ENCODE measurements around the gene EML6.
"Not testable (repeated sequence)": the region's sequence is repeated elsewhere in the genome, so short reads cannot be mapped to it uniquely, and the experiment has no call there.

The EML6 gene

DNA sequence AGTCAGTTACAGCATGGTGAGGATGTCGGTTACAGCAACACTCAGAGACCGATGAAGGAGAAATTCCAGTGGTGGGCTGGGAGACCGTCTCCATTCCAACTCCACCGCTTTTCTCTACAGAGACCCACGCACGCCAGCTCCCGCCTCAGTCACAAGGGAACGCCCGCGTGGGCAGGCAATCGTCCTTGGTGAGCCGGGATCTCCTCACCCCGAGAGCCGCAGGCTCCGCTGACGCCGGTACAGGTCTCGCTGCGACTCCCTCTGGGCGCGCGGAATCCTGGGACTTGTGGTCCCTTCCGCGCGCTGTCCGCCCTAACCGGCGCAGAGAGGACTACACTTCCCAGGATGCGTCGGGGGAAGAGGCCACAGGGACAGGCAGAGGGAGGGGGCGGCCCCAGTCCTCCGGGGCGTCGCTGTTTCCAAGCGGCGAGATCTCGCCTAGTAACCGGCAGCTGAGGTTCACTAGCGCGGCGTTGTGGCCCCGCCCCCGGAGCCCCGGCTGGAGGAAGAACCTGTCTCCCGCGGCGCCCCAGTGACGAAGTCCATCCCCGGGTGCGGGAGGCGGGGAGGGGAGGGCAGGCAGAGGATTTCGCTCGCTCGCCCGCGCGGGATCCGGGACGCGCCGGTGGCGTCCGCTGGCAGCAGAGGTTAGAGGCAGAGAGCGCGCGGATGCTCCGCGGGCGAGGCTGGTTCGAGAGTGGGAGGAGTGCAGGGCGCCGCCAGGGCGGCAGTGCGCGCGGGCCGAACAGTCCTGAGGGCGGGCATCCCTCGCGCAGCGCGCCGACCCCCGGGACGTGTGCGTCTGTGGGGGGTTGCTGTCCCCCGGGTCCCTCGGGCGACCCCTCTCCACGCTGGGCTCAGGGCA, at the start of gene EML6:
Gene EML6 (plus strand): TSS at position 532 of the 865 bp plus-strand sequence. CDS start 1,400 bp downstream, outside the sequence.
- DNase-seq, result peak; percentile 95

DNA sequence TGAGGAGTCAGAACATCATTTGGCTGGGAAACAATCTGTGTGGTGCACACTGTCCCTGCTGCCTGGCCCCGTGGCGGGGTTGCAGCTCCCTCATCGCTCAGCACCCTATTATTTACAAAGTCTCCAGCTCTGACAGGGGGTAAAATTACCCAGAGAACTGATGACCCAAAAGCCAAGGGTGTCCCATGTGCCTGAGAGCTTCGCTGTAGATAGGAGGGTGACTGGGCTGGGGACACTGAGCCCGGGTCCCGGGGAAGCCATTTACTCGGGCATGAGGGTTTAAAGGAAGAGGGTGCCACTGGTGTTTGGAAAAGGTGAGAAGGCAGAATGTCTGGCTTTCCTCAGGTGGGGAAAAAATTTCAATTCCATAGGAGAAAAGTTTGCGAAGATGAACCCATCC, 48.2 kb upstream of the EML6 start:
- no peak for DNase-seq

DNA sequence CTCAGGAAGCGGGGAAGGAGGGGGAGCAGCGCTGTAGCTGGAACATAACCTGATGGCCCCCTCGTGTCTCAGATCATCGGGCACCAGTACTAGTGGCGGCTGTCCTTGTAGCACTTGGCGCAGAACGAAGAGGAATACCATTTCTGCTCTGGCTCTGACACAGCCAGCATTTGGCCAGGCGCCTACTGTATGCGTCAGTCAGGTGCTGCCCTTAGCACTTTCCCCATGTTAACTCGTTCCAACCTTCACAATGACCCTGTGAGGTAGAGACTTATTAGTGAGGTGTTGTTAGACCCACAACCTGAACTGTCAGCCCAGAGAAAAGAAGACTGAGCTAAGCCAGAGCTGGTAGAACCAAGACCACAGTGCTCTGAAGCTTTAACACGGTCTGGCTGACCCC, 47.7 kb upstream of the EML6 start:
- DNase-seq, result no peak

DNA sequence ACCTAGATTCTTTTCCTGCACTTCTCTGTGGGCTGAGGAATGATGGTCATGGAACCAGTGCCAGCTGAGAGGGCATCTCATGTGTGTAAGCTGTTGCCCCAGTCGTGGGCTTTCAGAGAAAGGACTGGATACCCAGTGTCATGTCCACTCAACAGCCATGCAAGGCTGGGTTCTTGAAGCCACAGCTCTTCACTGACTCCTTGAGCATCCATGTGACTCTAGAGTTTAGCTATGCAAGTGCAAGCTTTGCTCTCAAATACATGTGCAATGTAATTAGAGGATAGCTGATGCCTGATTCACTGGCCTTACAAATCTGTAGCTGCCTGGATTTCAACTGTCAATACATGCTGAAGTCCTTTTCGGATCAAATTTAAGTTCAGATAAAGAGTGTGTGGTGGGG, 46.8 kb upstream of the EML6 start:
- no peak for DNase-seq

DNA sequence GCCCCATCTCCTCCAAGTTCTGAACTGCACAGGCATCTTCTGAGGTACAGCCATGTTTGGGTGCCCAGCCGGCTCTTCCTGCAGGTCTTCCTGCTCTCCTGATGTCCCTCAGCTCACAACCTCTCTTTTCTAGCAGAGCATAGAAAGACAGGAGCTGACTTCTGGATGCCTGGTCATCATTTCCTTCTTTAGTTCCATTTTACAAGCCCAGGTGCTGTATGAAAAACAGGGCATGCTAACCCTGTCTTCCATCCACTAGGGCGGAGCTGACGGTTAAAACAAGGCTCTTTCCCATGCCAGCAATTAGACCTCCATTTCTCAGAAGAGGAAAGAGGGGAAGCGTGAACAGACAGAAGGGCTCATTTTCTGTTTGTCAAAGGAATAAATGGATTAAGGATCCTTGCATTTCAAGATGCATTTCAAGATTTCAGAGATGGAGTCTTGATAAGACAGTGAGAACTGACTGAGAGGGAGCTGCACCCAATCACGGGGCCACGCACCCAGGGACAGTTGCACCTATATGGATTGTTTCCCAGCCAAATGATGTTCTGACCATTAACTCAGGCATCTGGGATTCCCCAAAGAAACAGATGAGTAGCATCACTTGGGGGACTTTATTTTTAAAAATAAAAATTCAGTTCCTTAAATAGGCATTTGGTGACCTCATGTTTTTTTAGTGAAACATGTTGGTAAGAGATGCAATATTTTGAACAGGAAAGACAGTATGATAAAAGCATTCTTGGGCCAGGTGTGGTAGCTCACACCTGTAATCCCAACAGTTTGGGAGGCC, 45.8 kb upstream of the EML6 start:
- DNase-seq, result no peak

DNA sequence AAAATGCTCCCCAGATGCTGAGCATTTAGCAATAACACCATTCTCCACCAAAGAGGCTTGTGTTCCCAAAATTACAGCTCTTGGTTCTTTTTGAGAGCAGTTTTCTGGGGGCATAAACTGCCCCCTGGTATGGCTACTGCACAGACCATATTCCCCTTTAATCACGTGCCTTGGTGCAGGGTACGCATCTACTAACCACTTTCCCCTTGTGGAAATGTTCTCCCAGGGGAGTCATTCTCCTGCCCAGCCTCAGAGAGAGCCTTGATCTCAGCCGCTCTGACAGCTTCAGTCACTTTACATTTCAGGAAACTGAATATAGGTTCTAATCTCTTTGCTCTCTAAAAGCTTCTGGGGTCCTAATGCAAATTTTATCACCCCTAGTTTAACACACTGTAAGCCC, 44.7 kb upstream of the EML6 start:
- DNase-seq, result peak; percentile 6

DNA sequence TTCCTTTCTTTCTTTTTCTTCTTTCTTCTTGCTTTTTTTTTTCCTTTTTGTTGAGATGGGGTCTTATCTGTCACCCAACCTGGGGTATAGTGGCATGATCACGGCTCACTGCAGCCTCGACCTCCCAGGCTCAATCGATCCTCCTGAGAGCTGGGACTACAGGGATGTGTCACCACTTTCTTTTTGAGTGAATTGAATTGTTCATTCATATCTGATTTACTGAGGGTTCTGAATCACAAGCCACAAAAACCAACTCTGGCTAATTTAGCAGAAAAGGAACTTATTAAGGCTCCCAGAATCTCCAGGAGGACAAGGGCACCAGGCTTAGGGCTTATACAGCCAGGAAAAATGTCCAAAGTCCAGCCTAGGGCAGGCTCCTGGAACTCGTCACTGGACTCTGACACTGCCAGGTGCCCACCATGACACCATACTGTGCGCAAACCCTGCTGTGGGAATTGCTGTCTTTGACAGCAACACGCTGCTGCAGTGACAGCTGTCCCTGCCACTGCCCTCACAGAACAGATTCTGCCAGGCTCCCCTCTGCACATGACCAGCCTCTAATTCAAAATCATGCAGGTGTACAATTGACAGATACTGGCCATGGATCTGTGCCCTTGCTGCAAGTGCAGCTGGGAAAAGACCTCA, 42.9 kb upstream of the EML6 start:
- no peak for DNase-seq

DNA sequence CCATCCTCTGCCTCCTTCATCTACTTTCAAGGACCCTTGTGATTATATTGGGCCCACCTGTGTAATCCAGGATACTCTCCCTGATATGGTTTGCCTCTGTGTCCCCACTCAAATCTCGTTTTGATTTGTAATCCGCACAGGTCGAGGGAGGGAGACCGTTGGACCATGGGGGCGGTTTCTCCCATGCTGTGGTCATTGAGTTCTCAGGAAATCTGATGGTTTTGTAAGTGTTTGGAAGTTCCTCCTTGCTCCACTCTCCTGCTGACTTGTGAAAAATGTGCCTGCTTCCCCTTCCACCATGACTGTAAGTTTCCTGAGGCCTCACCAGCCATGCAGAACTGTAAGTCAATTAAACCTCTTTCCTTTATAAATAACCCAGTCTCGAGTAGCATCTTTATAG, 42.0 kb upstream of the EML6 start:
- DNase-seq, result no peak

DNA sequence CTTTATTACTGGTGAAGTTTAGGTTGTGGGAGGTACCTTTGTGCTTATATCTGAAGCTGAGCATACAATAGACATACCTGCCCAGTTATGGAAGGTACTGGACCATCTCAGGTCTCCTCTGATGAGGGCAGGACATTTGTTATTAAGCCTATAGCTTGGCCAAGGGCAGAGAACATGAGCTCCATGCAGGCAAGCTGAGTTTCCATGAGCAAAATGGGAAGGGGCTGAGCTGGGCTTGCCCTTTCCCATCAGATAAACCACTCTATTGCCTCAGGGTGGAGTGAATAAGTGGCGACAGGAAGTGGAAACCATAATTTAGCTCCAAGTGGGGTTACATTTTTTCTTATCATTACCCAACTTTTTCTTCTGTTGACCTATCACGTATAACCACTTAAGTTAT, 39.9 kb upstream of the EML6 start:
- no peak for DNase-seq

DNA sequence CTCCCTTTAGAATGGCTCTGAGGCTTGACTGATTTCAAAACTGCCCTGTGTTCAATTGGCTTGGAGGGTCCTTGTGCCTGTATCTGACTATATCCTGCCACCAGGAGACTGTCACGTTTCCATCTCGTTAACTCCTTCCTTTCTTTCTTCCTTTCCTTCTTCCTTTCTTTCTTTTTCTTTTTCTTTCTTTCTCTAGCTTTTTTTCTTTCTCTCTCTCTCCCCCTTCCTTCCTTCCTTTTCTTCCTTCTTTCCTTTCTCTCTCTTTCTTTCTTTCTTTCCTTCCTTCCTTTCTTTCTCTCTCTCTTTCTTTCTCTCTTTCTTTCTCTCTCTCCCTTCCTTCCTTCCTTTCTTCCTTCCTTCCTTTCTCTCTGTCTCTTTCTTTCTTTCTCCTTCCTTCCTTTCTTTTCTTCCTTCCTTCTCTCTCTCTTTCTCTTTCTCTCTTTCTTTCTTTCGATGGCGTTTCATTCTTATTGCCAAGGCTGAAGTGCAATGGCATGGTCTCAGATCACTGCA, 38.1 kb upstream of the EML6 start:
- DNase-seq, result no peak

DNA sequence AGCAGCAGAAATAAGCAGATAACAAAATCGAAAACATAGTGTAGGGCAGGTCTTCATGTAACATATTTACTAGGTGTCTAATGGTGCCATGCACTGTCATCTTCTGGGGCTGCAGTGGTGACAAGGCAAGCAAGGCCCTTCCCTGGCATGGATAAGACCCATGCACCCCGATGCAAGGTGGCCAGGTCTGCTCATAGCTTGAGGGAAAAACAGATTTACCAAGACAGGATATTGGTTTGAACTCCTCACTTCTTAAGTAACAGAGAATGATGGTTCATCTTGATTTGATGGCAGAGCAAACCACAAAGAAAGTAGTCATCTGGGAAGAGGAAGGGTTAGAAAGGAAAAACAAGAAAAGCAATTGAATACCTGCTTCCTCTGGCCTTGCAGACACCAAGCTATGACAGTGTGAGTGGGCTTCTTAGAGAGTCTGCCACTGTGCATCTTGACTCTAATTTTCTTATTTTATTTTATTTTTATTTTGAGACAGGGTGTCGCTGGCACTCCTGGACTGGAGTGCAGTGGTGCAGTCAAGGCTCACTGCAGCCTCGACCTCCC, 35.8 kb upstream of the EML6 start:
- DNase-seq, result no peak

DNA sequence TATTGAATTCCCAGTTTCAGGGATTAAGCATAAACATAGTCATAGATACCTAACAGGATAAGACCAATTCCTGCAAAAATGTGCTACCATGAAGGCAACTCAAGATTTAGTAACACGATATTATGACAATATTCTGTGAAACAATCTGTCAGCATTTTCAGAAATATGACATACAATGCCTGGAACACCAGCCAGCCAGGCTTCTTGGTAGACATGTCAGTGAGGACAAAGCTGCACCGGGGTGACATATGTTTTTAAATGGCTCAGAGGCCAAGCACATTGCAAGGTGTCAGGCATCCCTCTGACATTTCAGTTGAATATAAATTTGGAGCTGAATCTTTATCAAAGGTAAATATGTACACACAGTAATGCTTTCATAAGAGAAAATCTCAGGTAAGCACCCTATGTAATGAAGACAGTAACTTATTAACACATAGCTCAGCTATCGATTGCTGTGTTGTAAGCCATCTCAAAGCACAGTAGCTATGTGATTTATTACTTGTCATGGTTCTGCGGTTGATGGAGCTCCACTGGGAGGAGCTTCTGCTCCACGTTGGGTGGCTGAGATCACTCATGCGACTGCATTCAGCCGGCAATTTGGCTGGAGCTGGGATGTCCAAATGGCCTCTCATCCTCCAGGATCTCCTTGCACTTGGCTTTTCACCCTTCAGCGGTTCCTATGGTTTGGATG, 31.9 kb upstream of the EML6 start:
- DNase-seq, result no peak

DNA sequence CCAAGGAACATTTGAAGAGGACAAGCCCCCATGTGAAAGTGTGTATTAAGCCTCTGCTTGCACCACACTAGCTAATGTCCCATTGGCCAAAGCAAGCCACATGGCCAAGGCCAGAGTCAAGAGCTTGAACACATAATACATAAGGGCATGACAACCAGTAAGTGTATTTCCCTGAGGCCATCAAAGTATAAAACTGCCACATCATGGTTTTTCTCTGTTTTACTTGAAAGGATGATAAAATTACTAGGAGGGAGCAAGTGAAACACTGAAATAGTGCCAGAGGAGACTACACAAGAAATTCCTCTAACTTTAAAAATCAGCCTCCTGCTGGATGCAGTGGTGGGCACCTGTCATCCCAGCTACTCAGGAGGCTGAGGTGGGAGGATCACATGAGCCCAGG, 30.9 kb upstream of the EML6 start:
- DNase-seq, result no peak

DNA sequence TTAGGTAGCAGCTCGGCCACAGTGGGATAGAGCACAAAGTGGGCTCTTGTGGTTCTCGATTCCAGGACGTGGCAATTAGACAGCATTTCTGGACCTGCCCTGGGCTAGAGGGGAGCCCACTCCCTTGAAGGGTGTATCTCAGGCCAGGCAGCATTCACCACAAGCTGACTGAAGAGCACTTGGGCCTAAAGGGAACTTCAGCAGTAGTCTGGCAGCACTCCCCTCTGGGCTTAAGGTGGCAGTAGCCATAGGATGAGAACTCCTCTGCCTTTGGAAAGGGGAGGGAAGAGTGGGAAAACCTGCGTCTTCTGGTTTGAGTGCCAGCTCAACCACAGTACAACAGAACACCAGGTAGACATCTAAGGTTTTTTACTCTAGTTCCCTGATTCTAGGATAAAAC, 28.1 kb upstream of the EML6 start:
- no peak for DNase-seq

DNA sequence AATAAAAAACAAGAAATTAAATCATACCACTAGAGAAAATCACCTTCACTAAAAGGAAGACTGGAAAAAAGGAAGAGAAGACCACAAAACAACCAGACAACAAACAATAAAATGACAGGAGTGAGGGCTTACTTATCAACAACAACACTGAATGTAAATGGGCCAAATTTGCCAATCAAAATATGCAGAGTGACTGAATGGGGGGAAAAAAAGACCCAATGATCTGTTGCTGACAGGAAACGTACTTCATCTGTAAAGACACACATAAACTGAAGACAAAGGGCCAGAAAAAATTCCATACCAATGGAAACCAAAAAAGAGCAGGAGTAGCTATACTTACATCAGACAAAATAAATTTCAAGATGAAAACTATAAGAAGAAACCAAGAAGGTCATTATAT, 25.5 kb upstream of the EML6 start:
- no peak for DNase-seq

DNA sequence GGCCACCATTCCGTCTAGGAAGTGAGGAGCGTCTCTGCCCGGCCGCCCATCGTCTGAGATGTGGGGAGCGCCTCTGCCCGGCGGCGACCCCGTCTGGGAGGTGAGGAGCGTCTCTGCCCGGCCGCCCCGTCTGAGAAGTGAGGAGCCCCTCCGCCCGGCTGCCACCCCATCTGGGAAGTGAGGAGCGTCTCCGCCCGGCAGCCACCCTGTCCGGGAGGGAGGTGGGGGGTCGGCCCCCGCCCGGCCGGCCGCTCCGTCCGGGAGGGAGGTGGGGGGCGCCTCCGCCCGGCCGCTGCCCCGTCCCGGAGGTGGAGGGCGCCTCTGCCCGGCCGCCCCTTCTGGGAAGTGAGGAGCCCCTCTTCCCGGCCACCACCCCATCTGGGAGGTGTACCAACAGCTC, 24.5 kb upstream of the EML6 start:
- DNase-seq, result not testable (repeated sequence)

DNA sequence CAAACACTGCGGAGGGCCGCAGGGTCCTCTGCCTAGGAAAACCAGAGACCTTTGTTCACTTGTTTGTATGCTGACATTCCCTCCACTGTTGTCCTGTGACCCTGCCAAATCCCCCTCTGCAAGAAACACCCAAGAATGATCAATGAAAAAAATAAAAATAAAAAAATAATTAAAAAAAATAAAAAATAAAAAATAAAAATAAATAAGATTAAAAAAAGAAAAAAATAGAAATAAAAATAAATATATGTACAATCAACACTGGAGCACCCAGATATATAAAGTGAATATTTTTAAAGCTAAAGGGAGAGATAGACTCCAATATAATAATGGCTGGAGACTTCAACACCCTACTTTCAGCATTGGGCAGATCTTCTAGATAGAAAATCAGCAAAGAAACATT, 23.8 kb upstream of the EML6 start:
- no peak for DNase-seq

DNA sequence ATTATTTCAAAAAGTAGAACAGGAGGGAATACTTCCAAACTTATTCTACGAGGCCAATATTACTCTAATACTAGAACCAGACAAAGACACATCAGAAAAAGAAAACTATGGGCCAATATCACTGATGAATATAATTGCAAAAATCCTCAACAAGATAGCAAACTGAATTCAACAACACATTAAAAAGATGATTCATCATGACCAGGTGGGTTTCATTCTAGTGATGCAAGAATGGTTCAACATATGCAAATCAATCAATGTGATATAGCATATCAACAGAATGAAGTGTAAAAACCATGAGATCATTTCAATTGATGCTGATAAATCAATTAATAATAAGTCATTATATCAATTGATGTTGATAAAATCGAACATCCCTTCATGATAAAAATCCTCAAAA, 22.4 kb upstream of the EML6 start:
- DNase-seq, result no peak

DNA sequence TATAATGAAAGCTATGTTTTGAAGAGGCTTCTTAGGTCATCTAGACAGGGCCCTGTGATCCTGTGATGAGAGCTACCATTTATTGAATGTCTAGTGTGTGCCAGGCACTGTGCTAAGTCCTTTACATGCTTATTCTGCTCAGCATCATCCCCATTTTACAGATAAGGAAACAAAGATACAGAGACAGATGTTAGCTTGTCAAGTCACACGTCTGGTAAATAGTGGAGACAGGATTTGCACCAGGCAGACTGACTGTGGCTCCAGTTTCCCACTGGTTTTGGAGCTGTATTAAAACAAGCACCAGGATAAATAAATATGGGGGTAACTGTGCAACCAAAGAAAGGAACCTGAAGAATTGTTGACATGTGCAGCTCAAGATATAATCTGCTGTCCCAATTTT, 19.2 kb upstream of the EML6 start:
- DNase-seq, result no peak

DNA sequence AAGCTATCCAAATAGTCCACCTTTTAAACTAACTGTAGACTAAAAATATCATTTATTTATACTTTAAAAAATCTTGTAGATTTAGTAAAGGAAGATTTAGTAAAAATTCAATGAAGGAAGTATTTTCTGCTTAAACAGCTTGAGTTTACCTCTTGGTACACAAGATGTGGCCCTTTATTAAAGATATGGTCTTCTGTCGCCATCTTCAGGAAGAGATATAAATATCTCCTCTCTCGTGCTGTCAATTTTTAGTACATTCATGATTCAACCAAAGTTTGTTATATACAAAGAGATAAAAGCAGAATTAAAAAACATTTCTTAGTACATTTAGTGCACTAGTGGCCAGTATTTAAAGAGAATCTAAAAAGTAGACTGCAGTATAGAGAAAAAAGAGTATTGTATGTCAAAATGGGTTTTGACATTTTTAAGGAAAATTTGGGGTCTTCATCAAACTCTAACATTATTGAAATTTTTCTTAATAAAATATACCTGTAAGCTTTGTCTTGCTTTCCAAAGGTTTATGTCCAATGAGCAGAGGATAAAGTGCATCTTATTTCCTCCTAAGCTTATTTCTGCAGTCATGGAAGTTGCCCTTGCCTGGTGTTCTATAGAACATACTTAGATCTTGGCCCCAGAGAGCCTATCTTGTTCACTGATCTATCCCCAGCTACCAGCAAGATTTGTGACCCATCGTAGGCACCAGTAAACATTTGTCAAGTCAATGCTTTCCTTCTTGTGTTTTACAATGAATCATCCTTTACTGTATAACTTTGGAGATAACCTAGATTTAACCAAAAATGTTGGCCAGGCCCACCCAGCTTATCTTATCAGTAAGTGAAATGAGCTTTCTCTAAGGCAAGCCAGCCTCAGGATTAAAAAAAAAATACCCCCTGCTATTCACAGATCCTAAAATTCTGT, 18.5 kb upstream of the EML6 start:
- DNase-seq, result peak; percentile 40

DNA sequence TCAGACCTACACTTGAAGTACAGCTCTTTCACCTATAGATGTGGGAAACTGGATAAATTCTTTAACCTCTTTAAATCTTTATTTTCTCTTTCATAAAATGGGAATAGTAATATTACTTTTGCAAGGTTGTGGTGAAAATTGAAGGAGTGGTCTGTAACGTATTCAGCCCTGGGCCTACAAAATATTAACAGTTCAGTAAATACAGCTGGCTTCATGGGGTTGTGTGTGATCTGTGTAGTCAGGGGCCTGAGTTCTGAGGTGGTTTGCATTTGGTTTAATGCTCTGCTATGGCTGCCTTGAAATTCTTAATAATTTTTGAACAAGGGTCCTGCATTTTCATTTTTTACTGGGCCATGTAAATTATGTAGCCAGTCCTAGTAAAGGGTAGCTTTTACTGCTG, 16.8 kb upstream of the EML6 start:
- DNase-seq, result no peak
